Renal cortical epithelial cell (primary cell): Measurements from ENCODE around the gene TMEM192. TPM values are rescaled to one million over a fixed set of nuclear protein-coding genes. Genes with fewer than 3 reads are reported as not detected.

Source experiments
- total RNA-seq: library from RNA; depleted of rRNA; stranded (reverse); fragments of >200 nt; gene quantifications from 2 replicates; pipeline ENCODE4 v1.2.3, GENCODE V29; 2014

Gene TMEM192
- total RNA-seq, 1 donor from 2014 or later, result 26.2 TPM

Other genes with a start within 250 kb of the TMEM192 start
- not detected in 2 replicates for gene APELA, start 235.7 kb downstream of the TMEM192 start, total RNA-seq
- 0.52 and 0.65 TPM in 2 replicates for gene TRIM61, start 135.2 kb downstream of the TMEM192 start, total RNA-seq
- gene TRIM60, start 80.9 kb downstream of the TMEM192 start, total RNA-seq, result not detected in 2 replicates
- gene TRIM75, start 59.0 kb downstream of the TMEM192 start, total RNA-seq, result not detected in 2 replicates
- gene KLHL2, start 94.7 kb upstream of the TMEM192 start, total RNA-seq, result 18.8 and 30.9 TPM in 2 replicates
- 72.7 and 446 TPM in 2 replicates for gene MSMO1, start 214.8 kb upstream of the TMEM192 start, total RNA-seq